Epithelial cell of esophagus (primary cell): Measurements from ENCODE around the gene ULK4.
"Not testable (repeated sequence)": the region's sequence is repeated elsewhere in the genome, so short reads cannot be mapped to it uniquely, and the experiment has no call there.

Experiments used
- DNase-seq: peaks from one replicate; pipeline ENCODE4 v3.0.0; 2010; ENCODE audit warnings: low read depth
- H3K4me3 ChIP-seq: 2 replicates; pipeline ENCODE4 v1.5.1; 2011; ENCODE audit warnings: mild to moderate bottlenecking, low read length, control low read depth
- TF ChIP-seq, protein P1 (sequence below): IDR thresholded peaks from 2 replicates; pipeline ENCODE4 v1.5.1; 2011; ENCODE audit warnings: low read depth, mild to moderate bottlenecking, low read length, control low read depth, inconsistent platforms; ENCODE audit not compliant: insufficient read depth; ENCODE audit errors: missing control alignments

ULK4 gene

DNA sequence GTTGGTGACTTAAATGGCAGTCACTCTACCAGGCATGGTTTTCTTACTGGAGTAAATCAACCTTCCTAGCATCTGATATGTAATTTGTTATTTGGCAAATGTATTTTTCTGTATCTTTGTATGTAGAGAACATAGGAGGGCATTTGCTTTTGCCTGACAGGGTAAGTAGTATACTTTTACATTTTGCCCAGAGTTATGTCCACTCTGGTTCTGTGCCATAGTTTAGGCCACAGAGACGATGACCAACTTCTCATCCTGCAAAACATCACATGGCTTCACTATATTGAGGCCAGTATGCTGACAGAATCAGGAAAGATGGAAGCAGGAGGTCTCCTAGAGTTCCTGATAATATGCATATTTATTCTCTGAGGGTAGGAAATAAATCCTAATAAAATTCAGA, 23.1 kb upstream of the ULK4 start:
- DNase-seq, result no peak
- no peak overlapping the region for H3K4me3 ChIP-seq
- TF ChIP-seq, protein P1, sequence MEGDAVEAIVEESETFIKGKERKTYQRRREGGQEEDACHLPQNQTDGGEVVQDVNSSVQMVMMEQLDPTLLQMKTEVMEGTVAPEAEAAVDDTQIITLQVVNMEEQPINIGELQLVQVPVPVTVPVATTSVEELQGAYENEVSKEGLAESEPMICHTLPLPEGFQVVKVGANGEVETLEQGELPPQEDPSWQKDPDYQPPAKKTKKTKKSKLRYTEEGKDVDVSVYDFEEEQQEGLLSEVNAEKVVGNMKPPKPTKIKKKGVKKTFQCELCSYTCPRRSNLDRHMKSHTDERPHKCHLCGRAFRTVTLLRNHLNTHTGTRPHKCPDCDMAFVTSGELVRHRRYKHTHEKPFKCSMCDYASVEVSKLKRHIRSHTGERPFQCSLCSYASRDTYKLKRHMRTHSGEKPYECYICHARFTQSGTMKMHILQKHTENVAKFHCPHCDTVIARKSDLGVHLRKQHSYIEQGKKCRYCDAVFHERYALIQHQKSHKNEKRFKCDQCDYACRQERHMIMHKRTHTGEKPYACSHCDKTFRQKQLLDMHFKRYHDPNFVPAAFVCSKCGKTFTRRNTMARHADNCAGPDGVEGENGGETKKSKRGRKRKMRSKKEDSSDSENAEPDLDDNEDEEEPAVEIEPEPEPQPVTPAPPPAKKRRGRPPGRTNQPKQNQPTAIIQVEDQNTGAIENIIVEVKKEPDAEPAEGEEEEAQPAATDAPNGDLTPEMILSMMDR, result no peak

DNA sequence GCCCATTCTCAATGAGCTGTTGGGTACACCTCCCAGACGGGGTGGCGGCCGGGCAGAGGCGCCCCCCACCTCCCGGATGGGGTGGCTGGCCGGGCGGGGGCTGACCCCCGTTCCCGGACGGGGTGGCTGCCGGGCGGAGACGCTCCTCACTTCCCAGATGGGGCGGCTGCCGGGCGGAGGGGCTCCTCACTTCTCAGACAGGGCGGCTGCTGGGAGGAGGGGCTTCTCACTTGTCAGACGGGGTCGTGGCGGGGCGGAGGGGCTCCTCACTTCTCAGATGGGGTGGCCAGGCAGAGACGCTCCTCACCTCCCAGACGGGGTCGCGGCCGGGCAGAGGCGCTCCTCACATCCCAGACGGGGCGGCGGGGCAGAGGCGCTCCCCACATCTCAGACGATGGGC, 21.2 kb upstream of the ULK4 start:
- H3K4me3 ChIP-seq, DNase-seq: not testable (repeated sequence)

DNA sequence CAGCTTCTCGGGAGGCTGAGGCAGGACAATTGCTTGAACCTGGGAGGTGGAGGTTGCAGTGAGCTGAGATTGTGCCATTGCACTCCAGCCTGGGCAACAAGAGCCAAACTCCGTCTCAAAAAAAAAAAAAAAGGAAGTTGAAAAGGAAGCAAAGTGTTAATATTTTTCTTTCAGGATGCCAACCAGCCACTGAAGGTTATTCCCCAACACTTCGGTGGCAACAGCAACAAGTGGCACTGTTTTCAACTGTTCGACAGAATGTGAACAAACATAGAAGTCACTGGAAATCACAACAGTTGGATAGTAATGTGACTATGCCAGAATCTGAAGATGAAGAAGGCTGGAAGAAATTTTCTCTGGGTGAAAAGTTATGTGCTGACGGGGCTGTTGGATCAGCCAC, 15.5 kb upstream of the ULK4 start:
- not testable (repeated sequence) for DNase-seq, H3K4me3 ChIP-seq

DNA sequence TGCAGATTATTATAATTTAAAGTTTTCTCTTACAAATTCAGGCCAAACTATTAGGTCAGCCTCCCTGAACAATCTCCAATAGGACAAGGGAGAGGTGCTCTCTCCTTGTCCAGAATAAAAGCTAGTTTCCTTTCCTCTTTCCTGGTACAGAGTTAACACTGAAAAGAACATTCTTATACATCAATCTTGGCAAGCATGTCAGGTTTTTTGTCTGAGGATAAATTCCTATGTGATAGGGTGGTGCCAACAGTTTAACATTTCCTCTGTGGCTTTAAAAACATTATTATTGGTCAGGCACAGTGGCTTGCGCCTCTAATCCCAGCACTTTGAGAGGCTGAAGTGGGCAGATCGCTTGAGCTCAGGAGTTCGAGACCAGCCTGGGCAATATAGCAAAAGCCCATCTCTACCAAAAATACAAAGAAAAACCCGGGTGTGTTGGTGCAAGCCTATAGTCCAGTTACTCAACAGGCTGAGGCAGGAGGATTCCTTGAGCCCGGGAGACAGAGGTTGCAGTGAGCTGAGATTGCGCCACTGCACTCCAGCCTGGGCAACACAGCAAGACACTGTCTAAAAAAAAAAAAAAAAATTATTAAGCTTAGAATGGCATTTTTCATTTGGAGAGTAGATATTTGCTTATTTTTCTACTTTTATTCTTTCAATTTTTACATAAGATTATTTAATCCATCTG, 13.7 kb upstream of the ULK4 start:
- TF ChIP-seq, protein P1, result no peak
- DNase-seq, result no peak
- no peak overlapping the region for H3K4me3 ChIP-seq

DNA sequence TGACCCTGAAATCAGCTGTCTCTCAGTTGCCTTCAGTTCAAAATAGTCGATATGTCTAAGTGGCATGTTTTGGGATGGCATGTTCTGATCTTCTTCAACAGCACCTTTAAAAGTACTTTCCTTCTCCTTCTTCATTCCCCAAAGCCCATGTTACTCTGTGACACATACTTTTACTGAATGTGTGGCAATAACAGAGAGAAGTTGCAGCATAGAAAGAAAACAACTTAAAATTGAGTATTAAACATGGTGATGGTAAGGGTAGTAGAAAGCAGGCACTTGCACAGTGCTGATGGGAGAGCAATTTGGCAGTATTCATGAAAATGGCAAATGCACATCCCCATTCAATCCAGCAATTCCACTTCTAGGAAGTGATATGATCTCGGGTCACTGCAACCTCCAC, 12.3 kb upstream of the ULK4 start:
- TF ChIP-seq, protein P1, result no peak
- peak; percentile 17 for DNase-seq

DNA sequence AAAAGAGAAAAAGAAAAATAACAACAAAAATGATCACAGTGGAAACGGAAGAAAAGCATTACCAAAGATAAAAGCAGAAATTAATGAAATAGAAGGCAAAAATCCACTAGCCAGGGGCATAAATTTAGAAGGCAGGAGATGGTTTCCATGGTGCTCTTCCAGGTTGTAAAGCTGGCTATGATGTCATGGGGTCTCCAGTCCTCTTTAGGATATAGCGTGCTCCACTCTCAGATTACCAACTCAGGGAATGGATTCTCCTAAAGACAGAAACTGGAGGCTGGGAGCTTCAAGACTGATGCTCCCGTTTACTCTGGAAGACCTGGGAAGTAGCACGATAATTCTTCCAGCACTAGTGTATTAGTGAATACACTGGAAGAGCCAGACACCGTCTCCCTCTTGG, 10.9 kb upstream of the ULK4 start:
- no peak for DNase-seq
- no peak overlapping the region for H3K4me3 ChIP-seq
- TF ChIP-seq, protein P1, result no peak

More for the DNA sequence above, 12.3 kb upstream of the ULK4 start:
- no peak overlapping the region for H3K4me3 ChIP-seq

DNA sequence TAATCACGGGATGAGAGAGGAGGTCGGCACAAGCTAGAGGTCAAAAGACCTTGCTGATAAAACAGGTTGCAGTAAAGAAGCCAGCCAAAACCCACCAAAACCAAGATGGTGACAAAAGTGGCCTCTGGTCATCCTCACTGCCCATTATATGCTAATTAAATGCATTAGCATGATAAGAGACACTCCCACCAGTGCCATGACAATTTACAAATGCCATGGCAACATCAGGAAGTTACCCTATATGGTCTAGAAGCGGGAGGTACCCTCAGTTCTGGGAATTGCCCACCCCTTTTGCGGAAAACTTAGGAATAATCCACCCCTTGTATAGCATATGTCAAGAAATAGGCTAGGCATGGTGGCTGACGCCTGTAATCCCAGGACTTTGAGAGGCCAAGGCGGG, 4.3 kb upstream of the ULK4 start:
- H3K4me3 ChIP-seq, result no peak overlapping the region
- DNase-seq, result no peak
- TF ChIP-seq, protein P1, result no peak

DNA sequence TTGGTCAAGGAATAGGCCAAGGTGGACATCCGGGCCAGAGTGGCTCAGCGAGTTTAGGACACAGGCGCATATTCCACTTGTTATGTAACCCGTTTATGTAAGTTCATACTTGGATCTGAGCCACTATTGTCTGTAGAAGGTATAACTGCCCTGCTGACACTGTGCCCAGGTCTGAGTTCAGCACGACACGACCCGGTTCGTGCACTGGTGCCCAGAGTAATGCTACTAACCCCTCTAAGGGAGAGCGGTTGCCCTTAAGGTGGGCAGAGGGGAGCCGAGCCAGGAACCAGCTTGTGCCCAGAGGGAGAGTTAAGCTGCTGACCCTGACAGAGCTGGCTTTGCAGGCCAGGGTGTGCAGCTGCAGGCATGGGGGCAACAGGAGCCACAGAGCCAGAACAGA, 1.9 kb upstream of the ULK4 start:
- no peak overlapping the region for H3K4me3 ChIP-seq
- TF ChIP-seq, protein P1, result no peak
- DNase-seq, result no peak
